OCI-LY7 (cell line): ENCODE data around the gene PAWR.

Source experiments
- CTCF ChIP-seq: fragments of 200-600 bp; sonication (generic); conservative IDR thresholded peaks from 2 replicates; pipeline ENCODE4 v1.5.1; 2014; ENCODE audit warnings: mild to moderate bottlenecking, antibody characterized with exemption, low read length, moderate library complexity, mixed read lengths
- EZH2phosphoT487 ChIP-seq: fragments of 200-600 bp; sonication (generic); IDR thresholded peaks from 2 replicates; pipeline ENCODE4 v1.6.1; 2018; ENCODE audit warnings: low read depth, borderline replicate concordance, mild to moderate bottlenecking, mixed run types, antibody characterized with exemption, low read length, moderate library complexity, mixed read lengths

- TF ChIP-seq CTCF (no peak), EZH2phosphoT487 (no peak)
Observed at GRCh38 chr12:79680051-79680450, 10.7 kb downstream of the PAWR start.
